CD14-positive monocyte (primary cell): ENCODE data around the gene GIT1. TPM values are rescaled to one million over a fixed set of nuclear protein-coding genes. Genes with fewer than 3 reads are reported as not detected.

ENCODE experiments used
- DNase-seq, 3 donors: peaks; one replicate each; pipeline ENCODE4 v3.0.0-alpha.2; 2011 to 2022
- H2AFZ ChIP-seq: 2 replicates; pipeline ENCODE4 v1.6.0; 2012; ENCODE audit warnings: mild to moderate bottlenecking, low read depth, low read length, inconsistent platforms; ENCODE audit not compliant: insufficient read depth, poor library complexity, severe bottlenecking
- H3K27ac ChIP-seq, 2 donors: 1 replicate in 1 of 2; 2 replicates in 1 of 2; pipeline ENCODE4 v1.5.1; 2012 to 2013; ENCODE audit warnings: low read length in 2 of 2, control low read depth in 1 of 2, inconsistent platforms in 1 of 2, low read depth in 1 of 2, mild to moderate bottlenecking in 1 of 2
- H3K27me3 ChIP-seq, 2 donors: one replicate each; pipeline versions ENCODE4 v1.6.0 to v1.6.1; 2011 to 2013; ENCODE audit warnings: low read length in 2 of 2; ENCODE audit not compliant: control insufficient read depth in 2 of 2, insufficient read depth in 2 of 2
- H3K36me3 ChIP-seq, 2 donors: replicated peaks in 1 of 2; 1 replicate in 1 of 2; 2 replicates in 1 of 2; pipeline versions ENCODE4 v1.5.1 to v1.6.1; 2012 to 2013; ENCODE audit warnings: low read length in 2 of 2, control low read depth in 1 of 2, inconsistent platforms in 1 of 2, mild to moderate bottlenecking in 1 of 2; ENCODE audit not compliant: insufficient read depth in 2 of 2, control insufficient read depth in 1 of 2
- H3K4me1 ChIP-seq, 2 donors: 1 replicate in 1 of 2; 2 replicates in 1 of 2; pipeline versions ENCODE4 v1.5.1 to v1.6.1; 2012 to 2013; ENCODE audit warnings: low read length in 2 of 2, control low read depth in 1 of 2, inconsistent platforms in 1 of 2, mild to moderate bottlenecking in 1 of 2, moderate library complexity in 1 of 2; ENCODE audit not compliant: insufficient read depth in 2 of 2, control insufficient read depth in 1 of 2
- H3K4me2 ChIP-seq: replicated peaks from 2 replicates; pipeline ENCODE3; 2012; ENCODE audit warnings: low read length, moderate library complexity, mild to moderate bottlenecking; ENCODE audit not compliant: poor library complexity, severe bottlenecking; ENCODE audit errors: extremely low read depth
- H3K4me3 ChIP-seq, 3 experiments: fragments of 200-600 bp in 1 of 3; sonication (generic) in 1 of 3; replicated peaks in 1 of 3; 1 replicate in 2 of 3; 2 replicates in 1 of 3; pipeline ENCODE4 v1.5.1; 2011 to 2013; ENCODE audit warnings: low read length in 3 of 3, mild to moderate bottlenecking in 3 of 3, control low read depth in 2 of 3, low read depth in 2 of 3, inconsistent platforms in 1 of 3, moderate library complexity in 1 of 3
- H3K79me2 ChIP-seq: 2 replicates; pipeline ENCODE4 v1.6.0; 2012; ENCODE audit warnings: mild to moderate bottlenecking, control low read depth, inconsistent platforms, low read length, moderate library complexity; ENCODE audit not compliant: insufficient read depth
- H3K9ac ChIP-seq: 2 replicates; pipeline ENCODE4 v1.6.0; 2017; ENCODE audit warnings: low read length, mild to moderate bottlenecking; ENCODE audit not compliant: insufficient read depth, poor library complexity, severe bottlenecking
- H3K9me3 ChIP-seq, 2 donors: replicated peaks in 1 of 2; 1 replicate in 1 of 2; 2 replicates in 1 of 2; pipeline versions ENCODE4 v1.5.1 to v1.6.1; 2012 to 2013; ENCODE audit warnings: low read length in 2 of 2, control low read depth in 1 of 2; ENCODE audit not compliant: control insufficient read depth in 1 of 2, insufficient read depth in 1 of 2
- H4K20me1 ChIP-seq: 2 replicates; pipeline ENCODE4 v1.6.0; 2012; ENCODE audit warnings: mild to moderate bottlenecking, low read length, control low read depth, moderate library complexity; ENCODE audit not compliant: insufficient read depth
- H3K27ac Mint-ChIP-seq, 7 donors: one replicate each; pipeline ENCODE4 v1.8.0; 2020; ENCODE audit warnings: mild to moderate bottlenecking in 7 of 7, mixed read lengths in 7 of 7, moderate library complexity in 6 of 7, inconsistent platforms in 2 of 7
- H3K27me3 Mint-ChIP-seq, 3 donors: one replicate each; pipeline ENCODE4 v1.8.0; 2021 to 2022; ENCODE audit warnings: low read depth in 3 of 3, mild to moderate bottlenecking in 3 of 3, mixed read lengths in 3 of 3, moderate library complexity in 3 of 3, inconsistent platforms in 1 of 3
- H3K36me3 Mint-ChIP-seq, 2 donors: one replicate each; pipeline ENCODE4 v1.8.0; 2020; ENCODE audit warnings: mixed read lengths in 2 of 2, inconsistent platforms in 1 of 2, mild to moderate bottlenecking in 1 of 2
- H3K4me1 Mint-ChIP-seq: one replicate; pipeline ENCODE4 v1.8.0; 2020; ENCODE audit warnings: mild to moderate bottlenecking, mixed read lengths
- H3K4me3 Mint-ChIP-seq, 2 donors: one replicate each; pipeline ENCODE4 v1.8.0; 2020; ENCODE audit warnings: mild to moderate bottlenecking in 2 of 2, mixed read lengths in 2 of 2, moderate library complexity in 1 of 2
- H3K9me3 Mint-ChIP-seq, 7 donors: one replicate each; pipeline ENCODE4 v1.8.0; 2020 to 2022; ENCODE audit warnings: mixed read lengths in 7 of 7, mild to moderate bottlenecking in 6 of 7, moderate library complexity in 6 of 7, inconsistent platforms in 2 of 7
- WGBS: methylation state at CpG from one replicate; pipeline ENCODE4 v1.1.5; 2013; ENCODE audit warnings: missing lambda C conversion rate; ENCODE audit not compliant: insufficient coverage; 5-methylcytosine and 5-hydroxymethylcytosine counted together
- intact Hi-C, 2 donors: fragments of 100-400 bp; cut with micrococcal nuclease; formaldehyde crosslinking; loops; one replicate each; pipeline versions ENCODE4 v1.15.0 to v1.15.1; 2023
- polyA plus RNA-seq, 3 donors: library from polyadenylated mRNA; depleted of rRNA in 1 of 3; unstranded in 2 of 3; stranded (reverse) in 1 of 3; fragments of 300-500 nt in 2 of 3; fragments of >200 nt in 1 of 3; fragmentation: Illumina TruSeq in 2 of 3; gene quantifications; 1 replicate in 2 of 3; 2 replicates in 1 of 3; pipeline ENCODE4 v1.2.3, GENCODE V29; 2012 to 2021
- TF ChIP-seq, protein P1 (sequence below): fragments of 200-600 bp; IDR thresholded peaks from one replicate; pipeline ENCODE4 v1.8.0; 2022; ENCODE audit warnings: antibody characterized with exemption, mild to moderate bottlenecking

The GIT1 gene
- polyA plus RNA-seq, 3 donors: 3.1 to 41.7 (median 4.4) TPM

DNA sequence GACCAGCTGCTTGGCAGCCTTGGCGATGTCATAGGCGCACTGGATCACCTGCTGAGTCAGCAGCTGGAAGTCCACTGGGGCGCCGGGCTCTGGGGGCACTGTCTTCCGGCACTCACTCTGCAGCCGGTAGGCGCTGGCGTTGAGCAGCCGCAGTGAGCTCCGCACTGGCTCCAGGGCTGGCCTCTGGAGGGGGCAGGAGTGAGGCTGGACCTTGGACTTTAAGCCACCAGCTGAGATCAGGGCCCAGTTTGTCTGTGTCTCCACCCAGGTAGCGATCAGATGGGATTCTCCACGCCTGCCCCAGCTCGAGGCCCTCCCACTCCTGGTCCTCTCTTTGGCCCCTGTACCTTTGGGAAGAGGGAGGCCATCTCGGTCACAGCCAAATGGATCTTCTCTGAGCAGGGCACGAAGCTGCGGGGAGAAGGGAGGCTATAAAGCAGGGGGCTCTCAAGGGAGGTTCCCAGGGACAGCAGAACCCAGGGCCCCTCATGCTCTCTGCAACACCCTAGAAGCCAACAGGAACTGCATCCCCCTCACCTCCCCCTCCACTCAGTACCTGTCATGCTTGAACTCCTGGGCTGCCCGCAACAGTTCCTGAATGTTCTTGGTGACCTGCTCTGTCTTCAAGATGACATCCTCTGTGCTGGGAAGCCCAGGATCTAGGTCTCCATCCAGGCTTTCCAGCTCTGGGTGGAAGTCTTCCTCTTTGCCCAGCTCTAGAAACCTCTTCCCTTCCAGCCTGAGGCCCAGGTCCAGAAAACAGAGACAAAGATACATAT lies 14.5 kb downstream of the GIT1 start:
- WGBS: 93% methylated on average over 14 of the region's 17 CpGs
- H3K27me3 Mint-ChIP-seq: peaks cover 0 to 2% (median 0%) of the 10 kb centered on the region in 3 donors

DNA sequence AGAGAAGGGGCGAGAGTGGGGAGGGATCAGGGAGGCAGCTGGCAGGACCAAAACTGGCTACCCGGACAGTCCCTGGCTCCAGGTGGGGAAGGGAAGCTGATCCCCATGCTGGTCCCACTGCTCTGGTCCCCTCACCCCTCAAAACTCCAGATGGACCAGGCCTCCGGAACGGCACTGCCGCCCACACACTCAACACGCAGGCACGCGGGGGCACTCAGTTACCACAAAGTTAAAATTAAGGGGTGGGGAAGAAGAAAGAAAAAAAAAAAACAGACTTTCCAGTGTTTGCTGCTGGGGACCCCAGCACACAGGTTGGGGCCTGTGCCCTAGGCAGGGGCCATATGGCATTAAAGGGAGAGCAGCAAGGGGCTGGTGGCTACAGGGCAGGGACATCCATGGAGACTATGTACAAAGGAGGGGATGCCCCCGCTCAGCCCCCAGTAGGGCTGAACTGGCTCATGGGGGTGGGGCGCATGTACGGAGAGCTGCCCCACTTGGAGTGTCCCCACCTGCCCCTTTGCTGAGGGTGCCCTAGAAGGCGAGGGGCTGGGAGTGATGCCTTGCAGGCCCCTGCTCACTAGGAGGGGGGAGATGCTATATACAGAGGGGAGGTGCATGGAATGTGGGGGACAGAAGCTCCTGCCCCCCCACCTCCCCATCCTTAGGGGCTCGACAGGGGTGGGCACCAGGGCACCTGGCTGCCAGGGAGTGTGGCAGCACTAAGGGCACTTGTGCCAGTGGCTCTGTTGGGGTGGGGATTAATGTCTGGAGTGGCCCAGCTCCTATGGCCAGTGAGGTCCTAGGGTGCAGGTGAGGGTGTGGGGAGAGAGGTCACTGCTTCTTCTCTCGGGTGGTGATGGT lies 15.3 kb downstream of the GIT1 start:
- WGBS: 91% methylated on average over 4 of the region's 14 CpGs
- intact Hi-C loops: no loop called here
- TF ChIP-seq, protein P1, sequence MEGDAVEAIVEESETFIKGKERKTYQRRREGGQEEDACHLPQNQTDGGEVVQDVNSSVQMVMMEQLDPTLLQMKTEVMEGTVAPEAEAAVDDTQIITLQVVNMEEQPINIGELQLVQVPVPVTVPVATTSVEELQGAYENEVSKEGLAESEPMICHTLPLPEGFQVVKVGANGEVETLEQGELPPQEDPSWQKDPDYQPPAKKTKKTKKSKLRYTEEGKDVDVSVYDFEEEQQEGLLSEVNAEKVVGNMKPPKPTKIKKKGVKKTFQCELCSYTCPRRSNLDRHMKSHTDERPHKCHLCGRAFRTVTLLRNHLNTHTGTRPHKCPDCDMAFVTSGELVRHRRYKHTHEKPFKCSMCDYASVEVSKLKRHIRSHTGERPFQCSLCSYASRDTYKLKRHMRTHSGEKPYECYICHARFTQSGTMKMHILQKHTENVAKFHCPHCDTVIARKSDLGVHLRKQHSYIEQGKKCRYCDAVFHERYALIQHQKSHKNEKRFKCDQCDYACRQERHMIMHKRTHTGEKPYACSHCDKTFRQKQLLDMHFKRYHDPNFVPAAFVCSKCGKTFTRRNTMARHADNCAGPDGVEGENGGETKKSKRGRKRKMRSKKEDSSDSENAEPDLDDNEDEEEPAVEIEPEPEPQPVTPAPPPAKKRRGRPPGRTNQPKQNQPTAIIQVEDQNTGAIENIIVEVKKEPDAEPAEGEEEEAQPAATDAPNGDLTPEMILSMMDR: no peak

More for the DNA sequence above, 14.5 kb downstream of the GIT1 start:
- H4K20me1 ChIP-seq: peaks cover 32% of the 10 kb centered on the region
- peak overlapping the region in 4 of 7 donors; percentile 38 to 48 (median 44) for H3K27ac Mint-ChIP-seq
- H3K79me2 ChIP-seq: peaks cover 7% of the 10 kb centered on the region
- H3K4me2 ChIP-seq: no peak overlapping the region
- H3K4me3 Mint-ChIP-seq: no peak overlapping the region
- H3K9ac ChIP-seq: no peak overlapping the region
- no peak overlapping the region for H3K27ac ChIP-seq
- H3K27me3 ChIP-seq: no peaks in the 10 kb centered on the region
- TF ChIP-seq, protein P1: no peak
- H3K4me3 ChIP-seq: no peak overlapping the region
- H3K36me3 Mint-ChIP-seq: peaks cover 57 to 79% of the 10 kb centered on the region in 2 donors
- H2AFZ ChIP-seq: no peak overlapping the region
- peaks cover 64 to 69% of the 10 kb centered on the region in 2 donors for H3K36me3 ChIP-seq
- no peaks in the 10 kb centered on the region for H3K9me3 Mint-ChIP-seq
- H3K4me1 ChIP-seq: peaks cover 0 to 10% of the 10 kb centered on the region in 2 donors
- no peaks in the 10 kb centered on the region for H3K9me3 ChIP-seq
- intact Hi-C loops: no loop called here
- DNase-seq: no peak
- H3K4me1 Mint-ChIP-seq: peaks cover 7% of the 10 kb centered on the region

More for the DNA sequence above, 15.3 kb downstream of the GIT1 start:
- no peaks in the 10 kb centered on the region for H3K9me3 Mint-ChIP-seq
- peaks cover 13% of the 10 kb centered on the region for H3K4me1 Mint-ChIP-seq
- peaks cover 4 to 17% of the 10 kb centered on the region in 2 donors for H3K4me1 ChIP-seq
- H3K27me3 Mint-ChIP-seq: peaks cover 0 to 2% (median 2%) of the 10 kb centered on the region in 3 donors
- H4K20me1 ChIP-seq: peaks cover 30% of the 10 kb centered on the region
- H3K4me2 ChIP-seq: no peak overlapping the region
- H3K79me2 ChIP-seq: peaks cover 13% of the 10 kb centered on the region
- H2AFZ ChIP-seq: no peak overlapping the region
- no peaks in the 10 kb centered on the region for H3K27me3 ChIP-seq
- H3K4me3 ChIP-seq: no peak overlapping the region
- H3K27ac ChIP-seq: no peak overlapping the region
- peak overlapping the region in 3 of 7 donors; percentile 38 to 48 (median 40) for H3K27ac Mint-ChIP-seq
- no peaks in the 10 kb centered on the region for H3K9me3 ChIP-seq
- peaks cover 49 to 71% of the 10 kb centered on the region in 2 donors for H3K36me3 Mint-ChIP-seq
- no peak overlapping the region for H3K4me3 Mint-ChIP-seq
- DNase-seq: peak in 1 of 3 donors; percentile 3
- H3K36me3 ChIP-seq: peaks cover 56 to 61% of the 10 kb centered on the region in 2 donors
- no peak overlapping the region for H3K9ac ChIP-seq
